HT-29 (cell line): Measurements from ENCODE around the gene KANK2. TPM values are rescaled to one million over a fixed set of nuclear protein-coding genes. Genes with fewer than 3 reads are reported as not detected.
"Not testable (repeated sequence)": the region's sequence is repeated elsewhere in the genome, so short reads cannot be mapped to it uniquely, and the experiment has no call there.

ENCODE experiments used
- DNase-seq: peaks from one replicate; pipeline ENCODE4 v3.0.0-alpha.2; 2015; ENCODE audit warnings: low spot score
- total RNA-seq: library from RNA; depleted of rRNA; stranded (reverse); fragments of >200 nt; shearing (Covaris generic); gene quantifications from 2 replicates; pipeline ENCODE4 v1.2.3, GENCODE V29; 2014

KANK2 gene
- total RNA-seq, 1 experiment from 2014 or later, result 35.8 TPM

GRCh38 chr19:11198175-11198534 is 810 bp upstream of the KANK2 start:
- DNase-seq, result no peak

- peak; percentile 17 for DNase-seq
Observed at GRCh38 chr19:11196406-11197287, 698 bp downstream of the KANK2 start.

- DNase-seq, result no peak
Observed at GRCh38 chr19:11195681-11196080, 1.7 kb downstream of the KANK2 start.

GRCh38 chr19:11194656-11195558 is 2.4 kb downstream of the KANK2 start:
- no peak for DNase-seq

- DNase-seq, result no peak
Observed at GRCh38 chr19:11194173-11194572, 3.2 kb downstream of the KANK2 start.

- DNase-seq, result no peak
Observed at GRCh38 chr19:11192957-11193939, 4.1 kb downstream of the KANK2 start.

- no peak for DNase-seq
Observed at GRCh38 chr19:11191934-11192333, 5.4 kb downstream of the KANK2 start.

GRCh38 chr19:11191273-11191755 is 6.0 kb downstream of the KANK2 start:
- DNase-seq, result peak; percentile 32

- no peak for DNase-seq
Observed at GRCh38 chr19:11190501-11190900, 6.8 kb downstream of the KANK2 start.

- DNase-seq, result no peak
Observed at GRCh38 chr19:11187441-11187840, 9.9 kb downstream of the KANK2 start.

- DNase-seq, result no peak
Observed at GRCh38 chr19:11182994-11183393, 14.4 kb downstream of the KANK2 start.

GRCh38 chr19:11181488-11181887 is 15.9 kb downstream of the KANK2 start:
- DNase-seq, result no peak

GRCh38 chr19:11180975-11181374 is 16.4 kb downstream of the KANK2 start:
- not testable (repeated sequence) for DNase-seq

- no peak for DNase-seq
Observed at GRCh38 chr19:11180346-11180745, 17.0 kb downstream of the KANK2 start.

GRCh38 chr19:11179716-11180297 is 17.5 kb downstream of the KANK2 start:
- no peak for DNase-seq

GRCh38 chr19:11179145-11179465 is 18.2 kb downstream of the KANK2 start:
- not testable (repeated sequence) for DNase-seq

- no peak for DNase-seq
Observed at GRCh38 chr19:11177592-11177991, 19.8 kb downstream of the KANK2 start.

- no peak for DNase-seq
Observed at GRCh38 chr19:11176466-11177193, 20.7 kb downstream of the KANK2 start.

GRCh38 chr19:11175920-11176319 is 21.4 kb downstream of the KANK2 start:
- DNase-seq, result no peak

GRCh38 chr19:11174336-11174735 is 23.0 kb downstream of the KANK2 start:
- DNase-seq, result no peak
